Stimulated activated CD8-positive, alpha-beta memory T cell treated with anti-CD3 and anti-CD28 coated beads, Interleukin-15, amount 100 ng/mL, for 1 hour (primary cell): Measurements from ENCODE around the gene EFNB2.

Experiments used
- DNase-seq: peaks from one replicate; pipeline ENCODE4 v3.0.0-alpha.2; 2020; ENCODE audit warnings: low read depth

The EFNB2 gene

GRCh38 chr13:106481919-106482318, 53.5 kb downstream of the EFNB2 start:
- no peak for DNase-seq

DNA sequence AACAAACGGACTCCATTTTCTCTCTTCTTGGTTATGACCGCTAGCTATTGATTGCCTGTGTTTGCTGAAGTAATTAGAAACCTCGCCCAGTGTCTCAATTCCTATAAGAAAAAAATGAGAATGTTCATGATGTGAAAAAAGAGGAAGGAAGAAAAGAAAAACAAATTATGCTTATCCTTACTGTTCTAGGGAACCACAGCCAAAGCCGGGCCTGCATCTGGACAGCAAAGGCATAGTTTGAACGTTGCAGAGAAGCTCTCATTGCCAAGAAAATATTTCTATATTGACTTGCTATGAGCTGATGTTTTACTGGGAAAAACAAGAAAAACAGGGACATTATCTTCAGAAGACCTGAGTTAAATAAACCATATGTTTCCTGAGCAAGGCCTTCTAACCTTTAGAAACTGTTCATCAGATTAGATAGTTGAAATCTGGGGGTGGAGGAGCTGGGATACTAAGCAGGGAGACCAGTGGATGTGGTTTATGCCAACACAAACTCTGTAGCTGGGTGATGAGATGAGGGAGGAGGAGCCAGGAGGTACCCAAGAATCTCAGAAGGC, 55.0 kb downstream of the EFNB2 start:
- no peak for DNase-seq

GRCh38 chr13:106479929-106480328, 55.5 kb downstream of the EFNB2 start:
- DNase-seq = no peak

GRCh38 chr13:106478116-106478515, 57.3 kb downstream of the EFNB2 start:
- DNase-seq = no peak

- no peak for DNase-seq
Observed at GRCh38 chr13:106477303-106477702, 58.2 kb downstream of the EFNB2 start.

- DNase-seq = no peak
Observed at GRCh38 chr13:106475852-106476251, 59.6 kb downstream of the EFNB2 start.

GRCh38 chr13:106474912-106475311, 60.5 kb downstream of the EFNB2 start:
- no peak for DNase-seq

GRCh38 chr13:106473154-106473553, 62.3 kb downstream of the EFNB2 start:
- no peak for DNase-seq

- DNase-seq = no peak
Observed at GRCh38 chr13:106472621-106473020, 62.8 kb downstream of the EFNB2 start.

DNA sequence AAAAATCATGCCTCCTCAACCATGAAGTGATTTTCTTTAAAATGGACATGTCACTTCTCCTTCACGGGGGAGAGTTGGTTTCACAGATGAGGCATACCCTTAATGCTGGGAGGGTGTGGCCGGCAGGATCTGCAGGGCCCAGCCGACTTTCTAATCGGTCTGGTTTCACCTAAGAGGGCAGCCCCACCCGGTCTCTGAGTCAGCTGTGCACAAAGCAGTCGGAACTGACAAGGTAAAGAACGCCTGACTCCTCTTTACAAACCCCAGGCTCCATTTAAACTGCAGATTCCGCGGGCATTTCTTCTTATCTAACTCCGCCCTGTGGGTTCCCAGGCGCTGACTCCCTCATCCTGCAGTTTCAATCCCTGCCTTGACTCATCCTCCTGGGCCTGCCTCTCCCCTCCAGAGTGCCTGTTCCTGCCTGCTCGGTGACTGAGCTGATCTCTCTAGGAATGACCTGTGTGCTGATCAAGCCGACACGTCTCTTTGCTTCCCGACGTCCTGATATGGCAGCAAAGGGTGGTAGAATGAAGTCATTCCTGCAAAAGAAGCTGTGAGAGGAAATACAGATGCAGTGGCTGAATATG, 63.4 kb downstream of the EFNB2 start:
- DNase-seq = no peak

- no peak for DNase-seq
Observed at GRCh38 chr13:106470576-106470975, 64.9 kb downstream of the EFNB2 start.

GRCh38 chr13:106468744-106469590, 66.5 kb downstream of the EFNB2 start:
- DNase-seq = no peak

DNA sequence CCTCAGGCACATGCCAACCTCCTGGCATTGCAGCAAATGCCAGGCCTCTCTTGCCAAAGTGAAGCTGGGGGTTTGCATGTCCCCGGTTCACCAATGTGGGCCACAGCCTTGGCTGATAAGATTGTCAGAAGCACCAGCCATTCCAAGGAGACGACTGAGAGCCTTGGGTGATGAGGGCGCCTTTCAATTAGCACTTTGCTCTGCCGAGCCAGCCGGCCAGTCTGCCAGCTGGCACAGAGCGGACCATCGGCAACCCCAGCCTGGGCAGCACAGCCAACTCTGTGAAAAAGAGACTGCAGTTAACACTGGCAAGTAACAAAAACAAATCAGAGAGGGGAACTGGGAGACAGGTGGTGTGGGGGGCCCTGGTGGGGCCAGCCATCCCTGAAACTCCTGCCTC, 67.3 kb downstream of the EFNB2 start:
- no peak for DNase-seq

GRCh38 chr13:106467427-106468122, 67.9 kb downstream of the EFNB2 start:
- no peak for DNase-seq

- DNase-seq = no peak
Observed at GRCh38 chr13:106466691-106467426, 68.6 kb downstream of the EFNB2 start.

DNA sequence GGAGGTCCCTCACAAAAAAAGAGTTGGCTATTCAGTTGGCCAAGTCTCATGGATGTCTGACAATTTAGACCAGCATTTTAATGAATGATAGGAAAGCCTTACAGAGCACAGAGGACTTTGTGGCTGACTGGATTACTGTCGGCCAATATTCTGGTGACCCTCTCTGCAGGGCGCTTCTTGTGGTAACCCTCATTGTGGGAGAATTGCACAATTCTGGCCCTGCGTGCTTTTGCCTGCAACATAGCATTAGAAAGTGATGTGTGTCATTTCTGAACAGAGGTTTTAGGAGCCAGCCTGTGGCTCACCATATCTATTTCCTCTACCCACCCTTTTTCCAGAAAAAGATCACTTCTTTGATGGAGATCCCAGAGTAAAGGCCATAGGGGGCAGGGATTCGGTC, 71.4 kb downstream of the EFNB2 start:
- DNase-seq = no peak

- no peak for DNase-seq
Observed at GRCh38 chr13:106462710-106463109, 72.8 kb downstream of the EFNB2 start.

- DNase-seq = no peak
Observed at GRCh38 chr13:106455777-106456176, 79.7 kb downstream of the EFNB2 start.

DNA sequence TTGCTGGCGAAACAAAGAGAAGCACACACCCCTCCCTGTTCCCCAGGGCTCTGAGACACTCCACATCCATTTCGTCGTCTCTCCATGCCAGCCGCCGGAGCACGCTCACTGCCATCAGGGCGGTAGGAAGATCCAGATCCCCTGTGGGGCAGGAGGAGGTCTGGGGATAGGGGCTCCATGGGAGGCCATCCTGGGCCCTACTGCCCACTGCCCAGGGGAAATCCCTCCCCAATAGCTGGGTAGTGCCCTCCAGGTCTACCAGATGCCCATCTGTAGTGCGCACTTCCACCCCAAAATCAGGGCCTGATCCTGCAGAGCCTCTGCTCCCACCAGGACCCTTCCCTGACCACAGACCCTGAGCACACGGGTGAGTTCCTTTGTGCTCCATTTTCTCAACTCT, 80.3 kb downstream of the EFNB2 start:
- DNase-seq = no peak

- DNase-seq = no peak
Observed at GRCh38 chr13:106453101-106453500, 82.4 kb downstream of the EFNB2 start.

DNA sequence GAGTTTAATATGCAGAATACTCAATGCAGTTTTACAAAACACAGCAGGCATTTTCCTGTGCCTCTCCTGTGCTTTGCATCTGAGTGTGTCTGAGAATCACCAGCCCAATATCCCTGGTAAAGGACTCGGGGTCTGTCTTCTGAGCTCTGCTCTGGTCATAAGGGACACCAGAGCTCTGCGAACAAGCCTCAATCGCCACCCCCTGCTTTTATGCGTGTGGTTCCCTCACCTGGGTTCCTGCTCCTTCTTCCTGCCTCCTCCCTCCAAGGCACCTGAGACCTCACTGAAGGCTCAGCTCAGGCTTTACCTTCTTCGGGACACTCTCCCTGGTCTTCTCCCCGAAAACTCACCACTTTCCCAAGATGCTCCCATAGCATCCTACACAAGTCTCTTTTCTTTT, 84.5 kb downstream of the EFNB2 start:
- DNase-seq = no peak

- DNase-seq = no peak
Observed at GRCh38 chr13:106449096-106449495, 86.4 kb downstream of the EFNB2 start.
